Liver (tissue), 9 donors: ENCODE results near the gene DBH. TPM values are rescaled to one million over a fixed set of nuclear protein-coding genes. Genes with fewer than 3 reads are reported as not detected.

Experiments used
- DNase-seq: peaks from one replicate; pipeline ENCODE4 v3.0.0-alpha.2; 2017; ENCODE audit warnings: low spot score
- H3K27ac ChIP-seq, 2 donors: one replicate each; pipeline ENCODE4 v1.7.0; 2013; ENCODE audit warnings: inconsistent platforms in 2 of 2, low read length in 2 of 2, control low read depth in 1 of 2, low read depth in 1 of 2, mild to moderate bottlenecking in 1 of 2
- H3K27me3 ChIP-seq, 4 donors: one replicate each; pipeline versions ENCODE4 v1.6.1 to v1.7.0; 2013; ENCODE audit warnings: low read length in 3 of 4, inconsistent platforms in 1 of 4, mild to moderate bottlenecking in 1 of 4, moderate library complexity in 1 of 4; ENCODE audit not compliant: control insufficient read depth in 4 of 4, insufficient read depth in 4 of 4
- H3K36me3 ChIP-seq, 4 donors: one replicate each; pipeline versions ENCODE4 v1.6.1 to v1.7.0; 2013; ENCODE audit warnings: low read length in 3 of 4, mild to moderate bottlenecking in 3 of 4, low read depth in 1 of 4, moderate library complexity in 1 of 4; ENCODE audit not compliant: control insufficient read depth in 4 of 4, insufficient read depth in 3 of 4
- H3K4me1 ChIP-seq, 4 donors: one replicate each; pipeline versions ENCODE4 v1.6.1 to v1.7.0; 2013; ENCODE audit warnings: low read length in 3 of 4, mild to moderate bottlenecking in 3 of 4, moderate library complexity in 1 of 4; ENCODE audit not compliant: control insufficient read depth in 4 of 4, insufficient read depth in 4 of 4
- H3K4me3 ChIP-seq, 3 donors: one replicate each; pipeline versions ENCODE4 v1.6.1 to v1.7.0; 2013; ENCODE audit warnings: low read length in 3 of 3, control low read depth in 1 of 3, low read depth in 1 of 3, mild to moderate bottlenecking in 1 of 3
- H3K9ac ChIP-seq, 2 donors: one replicate each; pipeline ENCODE4 v1.7.0; 2013; ENCODE audit warnings: low read length in 2 of 2, mild to moderate bottlenecking in 2 of 2, moderate library complexity in 2 of 2, control low read depth in 1 of 2, low read depth in 1 of 2
- H3K9me3 ChIP-seq, 4 donors: one replicate each; pipeline versions ENCODE4 v1.6.1 to v1.7.0; 2013; ENCODE audit warnings: low read length in 3 of 4; ENCODE audit not compliant: control insufficient read depth in 4 of 4
- ATF3 ChIP-seq: IDR thresholded peaks from 2 replicates; pipeline ENCODE4 v1.6.1; 2016; ENCODE audit warnings: antibody characterized with exemption
- CTCF ChIP-seq: fragments of 150-350 bp; IDR thresholded peaks from 2 replicates; pipeline ENCODE4 v1.5.1; 2017; ENCODE audit warnings: improper control_type of control experiment, low read depth, low read length; ENCODE audit not compliant: missing input control
- EGR1 ChIP-seq, 2 donors: IDR thresholded peaks; 2 replicates each; pipeline ENCODE4 v1.6.1; 2016 to 2018; ENCODE audit warnings: antibody characterized with exemption in 2 of 2, low read depth in 2 of 2
- FOXA1 ChIP-seq: IDR thresholded peaks from 2 replicates; pipeline ENCODE4 v1.6.1; 2016; ENCODE audit warnings: antibody characterized with exemption
- FOXA2 ChIP-seq: IDR thresholded peaks from 2 replicates; pipeline ENCODE4 v1.6.1; 2016; ENCODE audit warnings: antibody characterized with exemption
- GABPA ChIP-seq, 2 donors: IDR thresholded peaks in 1 of 2; conservative IDR thresholded peaks in 1 of 2; 2 replicates each; pipeline ENCODE4 v1.6.1; 2016; ENCODE audit warnings: antibody characterized with exemption in 2 of 2, mild to moderate bottlenecking in 1 of 2, moderate library complexity in 1 of 2
- HNF4A ChIP-seq, 2 donors: conservative IDR thresholded peaks; 2 replicates each; pipeline ENCODE4 v1.6.1; 2016; ENCODE audit warnings: antibody characterized with exemption in 2 of 2, mild to moderate bottlenecking in 2 of 2
- HNF4G ChIP-seq: IDR thresholded peaks from 2 replicates; pipeline ENCODE4 v1.6.1; 2016; ENCODE audit warnings: antibody characterized with exemption
- JUND ChIP-seq, 2 donors: IDR thresholded peaks; 2 replicates each; pipeline ENCODE4 v1.6.1; 2016; ENCODE audit warnings: antibody characterized with exemption in 2 of 2
- NR2F2 ChIP-seq: IDR thresholded peaks from 2 replicates; pipeline ENCODE4 v1.6.1; 2016; ENCODE audit warnings: antibody characterized with exemption
- RAD21 ChIP-seq, 2 donors: IDR thresholded peaks; 2 replicates each; pipeline ENCODE4 v1.6.1; 2016; ENCODE audit warnings: antibody characterized with exemption in 2 of 2, mild to moderate bottlenecking in 2 of 2
- REST ChIP-seq: IDR thresholded peaks from 2 replicates; pipeline ENCODE4 v1.6.1; 2016; ENCODE audit warnings: antibody characterized with exemption, mild to moderate bottlenecking
- RXRA ChIP-seq, 2 donors: IDR thresholded peaks; 2 replicates each; pipeline ENCODE4 v1.6.1; 2017 to 2018; ENCODE audit warnings: antibody characterized with exemption in 2 of 2, mild to moderate bottlenecking in 1 of 2
- SP1 ChIP-seq: IDR thresholded peaks from 2 replicates; pipeline ENCODE4 v1.6.1; 2018; ENCODE audit warnings: antibody characterized with exemption, mild to moderate bottlenecking
- YY1 ChIP-seq: IDR thresholded peaks from 2 replicates; pipeline ENCODE4 v1.6.1; 2016; ENCODE audit warnings: antibody characterized with exemption, mild to moderate bottlenecking
- ZBTB33 ChIP-seq: IDR thresholded peaks from 2 replicates; pipeline ENCODE4 v1.6.1; 2016; ENCODE audit warnings: antibody characterized with exemption
- WGBS: extraction: QIAGEN DNeasy Blood & Tissue Kit; methylation state at CpG from one replicate; pipeline ENCODE4 v1.1.7; 2013; 5-methylcytosine and 5-hydroxymethylcytosine counted together
- polyA plus RNA-seq, 2 donors: library from polyadenylated mRNA; stranded (reverse) in 1 of 2; unstranded in 1 of 2; fragments of 200-250 nt in 1 of 2; fragments of >200 nt in 1 of 2; fragmentation: Nextera tagmentation in 1 of 2; extraction: Ambion mirVana in 1 of 2; gene quantifications; one replicate each; pipeline versions ENCODE4 v1.2.1 to v1.2.3, GENCODE V29; 2013 to 2015
- total RNA-seq, 2 donors: library from RNA; depleted of rRNA; stranded (reverse); fragments of >200 nt; gene quantifications; one replicate each; pipeline ENCODE4 v1.2.3, GENCODE V29; 2014
- donor health status: healthy.
- donor health status: healthy.
- donor health status: healthy.
- donor health status: healthy.
- donor health status: healthy.

Gene DBH
- total and polyA plus RNA-seq, 4 donors = 0.37 to 21.2 (median 2.5) TPM

GRCh38 chr9:133643978-133644760, 8.0 kb downstream of the DBH start:
- Histone ChIP-seq H3K4me1 (no peaks in the 10 kb centered on the region), H3K9ac (no peak overlapping the region), H3K27ac (no peak overlapping the region), H3K9me3 (no peaks in the 10 kb centered on the region), H3K4me3 (no peak overlapping the region), H3K36me3 (no peaks in the 10 kb centered on the region), H3K27me3 (no peaks in the 10 kb centered on the region)
- TF ChIP-seq RXRA (IDR thresholded peaks at IDR 0.05) (no peak), EGR1 (IDR thresholded peaks at IDR 0.05; ENCODE audit: low read depth in 2 of 2) (no peak), RAD21 (IDR thresholded peaks at IDR 0.05) (no peak), FOXA2 (no peak), ZBTB33 (no peak), FOXA1 (no peak), GABPA (IDR thresholded peaks at IDR 0.05 in 1 of 2, conservative IDR thresholded peaks at IDR 0.05 in 1 of 2) (no peak), CTCF (no peak), NR2F2 (no peak), JUND (IDR thresholded peaks at IDR 0.05) (no peak)
- no peak for DNase-seq
- 84% methylated on average over 23 of the region's 23 CpGs for WGBS

GRCh38 chr9:133645021-133645765, 9.0 kb downstream of the DBH start:
- H3K27me3 ChIP-seq = no peaks in the 10 kb centered on the region
- H3K27ac ChIP-seq = no peak overlapping the region
- H3K9ac ChIP-seq = no peak overlapping the region
- no peaks in the 10 kb centered on the region for H3K9me3 ChIP-seq
- no peaks in the 10 kb centered on the region for H3K36me3 ChIP-seq
- no peak overlapping the region for H3K4me3 ChIP-seq
- 68% methylated on average over 10 of the region's 10 CpGs for WGBS
- no peak for DNase-seq
- TF ChIP-seq HNF4G (no peak), FOXA1 (no peak), EGR1 (IDR thresholded peaks at IDR 0.05; ENCODE audit: low read depth in 2 of 2) (no peak), CTCF (no peak), GABPA (IDR thresholded peaks at IDR 0.05 in 1 of 2, conservative IDR thresholded peaks at IDR 0.05 in 1 of 2) (no peak), RXRA (IDR thresholded peaks at IDR 0.05) (no peak), YY1 (no peak), REST (no peak), ATF3 (no peak), JUND (IDR thresholded peaks at IDR 0.05) (no peak), NR2F2 (no peak), HNF4A (conservative IDR thresholded peaks at IDR 0.05) (no peak), SP1 (no peak)
- no peaks in the 10 kb centered on the region for H3K4me1 ChIP-seq
